Activated T-helper 2 cell treated with anti-CD3 and anti-CD28 coated beads, Interferon-gamma antibody, Interleukin-2, Interleukin-4, amounts not matched to agents 10 μg/mL and 5 μg/mL and 100 μg/mL, durations not matched to agents 14 hours and 24 hours and 36 hours (primary cell): ENCODE results near the gene ACTR3. TPM values are rescaled to one million over a fixed set of nuclear protein-coding genes. Genes with fewer than 3 reads are reported as not detected.

Source experiments
- DNase-seq: peaks from one replicate; pipeline ENCODE4 v3.0.0; 2021; ENCODE audit warnings: low spot score
- H3K27ac Mint-ChIP-seq: one replicate; pipeline ENCODE4 v1.8.0; 2021; ENCODE audit warnings: mixed read lengths
- H3K27me3 Mint-ChIP-seq: one replicate; pipeline ENCODE4 v1.8.0; 2021; ENCODE audit warnings: low read depth, mixed read lengths
- H3K36me3 Mint-ChIP-seq: one replicate; pipeline ENCODE4 v1.8.0; 2021; ENCODE audit warnings: low read depth, mixed read lengths
- H3K4me1 Mint-ChIP-seq: one replicate; pipeline ENCODE4 v1.8.0; 2021; ENCODE audit warnings: low read depth, mixed read lengths
- H3K4me3 Mint-ChIP-seq: one replicate; pipeline ENCODE4 v1.8.0; 2021; ENCODE audit warnings: low read depth, mild to moderate bottlenecking, moderate library complexity, mixed read lengths
- H3K9me3 Mint-ChIP-seq: one replicate; pipeline ENCODE4 v1.8.0; 2021; ENCODE audit warnings: mixed read lengths
- intact Hi-C: fragments of 100-400 bp; cut with micrococcal nuclease; formaldehyde crosslinking; loops from one replicate; pipeline ENCODE4 v1.15.1; 2023
- total RNA-seq: library from RNA; stranded (reverse); gene quantifications from 2 replicates; pipeline ENCODE4 v1.2.3, GENCODE V29; 2022

Gene ACTR3
- total RNA-seq, 1 donor from 2014 or later = 530 TPM

GRCh38 chr2:113978524-113979190, 88.8 kb downstream of the ACTR3 start:
- intact Hi-C loops = loop anchor here (10.0 kb wide), 1 partner anchor 224 kb away; the partner anchor contains the start of gene SLC35F5
- Mint-ChIP-seq H3K27me3 (no peaks in the 10 kb centered on the region), H3K4me1 (peaks cover 7% of the 10 kb centered on the region), H3K36me3 (peaks cover 22% of the 10 kb centered on the region), H3K4me3 (no peak overlapping the region), H3K9me3 (peaks cover 3% of the 10 kb centered on the region), H3K27ac (no peak overlapping the region)
- DNase-seq = no peak

- Mint-ChIP-seq H3K4me1 (peaks cover 7% of the 10 kb centered on the region), H3K36me3 (peaks cover 22% of the 10 kb centered on the region), H3K27ac (no peak overlapping the region), H3K9me3 (peaks cover 3% of the 10 kb centered on the region), H3K4me3 (no peak overlapping the region), H3K27me3 (no peaks in the 10 kb centered on the region)
- intact Hi-C loops = loop anchor here (10.0 kb wide), 1 partner anchor 225 kb away; the partner anchor contains the start of gene SLC35F5
- peak; percentile 53 for DNase-seq
Measured at GRCh38 chr2:113979191-113980128, 89.6 kb downstream of the ACTR3 start.

DNA sequence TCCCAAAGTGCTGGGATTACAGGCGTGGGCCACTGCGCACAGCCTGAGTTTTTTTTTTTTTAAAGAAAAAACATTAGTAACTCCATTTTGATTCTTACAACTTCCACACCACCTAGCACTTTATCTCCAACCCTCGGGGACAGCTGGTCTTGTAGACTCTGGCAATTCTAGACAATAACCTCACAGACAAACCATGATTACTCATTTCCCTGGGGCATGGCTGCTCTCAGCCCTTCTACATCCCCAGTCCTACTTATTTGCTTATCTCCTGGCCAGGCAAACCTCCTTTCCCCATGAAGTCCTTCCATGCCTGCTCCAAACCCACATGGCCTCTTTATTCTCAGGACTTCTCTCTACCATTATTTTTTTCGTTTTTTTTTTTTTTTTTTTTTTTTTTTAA, 91.1 kb downstream of the ACTR3 start:
- Mint-ChIP-seq H3K27ac (no peak overlapping the region), H3K4me1 (peaks cover 7% of the 10 kb centered on the region), H3K9me3 (peaks cover 3% of the 10 kb centered on the region), H3K4me3 (no peak overlapping the region), H3K27me3 (no peaks in the 10 kb centered on the region), H3K36me3 (peaks cover 10% of the 10 kb centered on the region)
- DNase-seq = no peak
- intact Hi-C loops = no loop called here

GRCh38 chr2:113981404-113982134, 91.7 kb downstream of the ACTR3 start:
- intact Hi-C loops = no loop called here
- Mint-ChIP-seq H3K4me3 (no peak overlapping the region), H3K36me3 (peaks cover 10% of the 10 kb centered on the region), H3K9me3 (peaks cover 3% of the 10 kb centered on the region), H3K27ac (no peak overlapping the region), H3K4me1 (peaks cover 4% of the 10 kb centered on the region), H3K27me3 (no peaks in the 10 kb centered on the region)
- no peak for DNase-seq

- H3K4me3 Mint-ChIP-seq = no peak overlapping the region
- H3K9me3 Mint-ChIP-seq = no peaks in the 10 kb centered on the region
- peaks cover 3% of the 10 kb centered on the region for H3K36me3 Mint-ChIP-seq
- peaks cover 2% of the 10 kb centered on the region for H3K4me1 Mint-ChIP-seq
- no peak for DNase-seq
- no peaks in the 10 kb centered on the region for H3K27me3 Mint-ChIP-seq
- H3K27ac Mint-ChIP-seq = no peak overlapping the region
- intact Hi-C loops = no loop called here
Measured at GRCh38 chr2:113985554-113986397, 95.9 kb downstream of the ACTR3 start.

- intact Hi-C loops = no loop called here
- H3K27ac Mint-ChIP-seq = no peak overlapping the region
- no peaks in the 10 kb centered on the region for H3K9me3 Mint-ChIP-seq
- no peak for DNase-seq
- no peaks in the 10 kb centered on the region for H3K27me3 Mint-ChIP-seq
- no peaks in the 10 kb centered on the region for H3K4me1 Mint-ChIP-seq
- H3K36me3 Mint-ChIP-seq = no peaks in the 10 kb centered on the region
- H3K4me3 Mint-ChIP-seq = no peak overlapping the region
Measured at GRCh38 chr2:113986762-113987290, 96.9 kb downstream of the ACTR3 start.

DNA sequence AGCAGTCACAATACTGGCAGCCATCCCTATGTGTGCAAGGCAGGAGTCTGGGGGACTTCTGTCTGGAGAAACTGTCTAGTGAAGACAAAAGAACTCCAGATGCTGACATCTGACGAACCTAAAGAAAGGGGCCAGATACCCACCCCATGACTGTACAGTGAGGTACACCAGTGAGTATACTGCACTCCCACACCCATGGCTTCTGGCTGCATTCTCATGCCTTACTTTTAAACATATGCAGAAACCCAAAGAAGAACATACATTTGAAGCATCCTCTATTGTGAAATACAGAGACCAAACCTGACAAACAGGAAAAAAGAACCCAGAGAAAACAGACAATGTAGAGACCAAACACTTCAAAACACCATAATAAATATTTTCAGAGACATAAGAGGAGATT, 102.2 kb downstream of the ACTR3 start:
- no peak overlapping the region for H3K27ac Mint-ChIP-seq
- intact Hi-C loops = no loop called here
- no peaks in the 10 kb centered on the region for H3K27me3 Mint-ChIP-seq
- no peak for DNase-seq
- no peaks in the 10 kb centered on the region for H3K36me3 Mint-ChIP-seq
- H3K4me3 Mint-ChIP-seq = no peak overlapping the region
- no peaks in the 10 kb centered on the region for H3K9me3 Mint-ChIP-seq
- no peaks in the 10 kb centered on the region for H3K4me1 Mint-ChIP-seq

DNA sequence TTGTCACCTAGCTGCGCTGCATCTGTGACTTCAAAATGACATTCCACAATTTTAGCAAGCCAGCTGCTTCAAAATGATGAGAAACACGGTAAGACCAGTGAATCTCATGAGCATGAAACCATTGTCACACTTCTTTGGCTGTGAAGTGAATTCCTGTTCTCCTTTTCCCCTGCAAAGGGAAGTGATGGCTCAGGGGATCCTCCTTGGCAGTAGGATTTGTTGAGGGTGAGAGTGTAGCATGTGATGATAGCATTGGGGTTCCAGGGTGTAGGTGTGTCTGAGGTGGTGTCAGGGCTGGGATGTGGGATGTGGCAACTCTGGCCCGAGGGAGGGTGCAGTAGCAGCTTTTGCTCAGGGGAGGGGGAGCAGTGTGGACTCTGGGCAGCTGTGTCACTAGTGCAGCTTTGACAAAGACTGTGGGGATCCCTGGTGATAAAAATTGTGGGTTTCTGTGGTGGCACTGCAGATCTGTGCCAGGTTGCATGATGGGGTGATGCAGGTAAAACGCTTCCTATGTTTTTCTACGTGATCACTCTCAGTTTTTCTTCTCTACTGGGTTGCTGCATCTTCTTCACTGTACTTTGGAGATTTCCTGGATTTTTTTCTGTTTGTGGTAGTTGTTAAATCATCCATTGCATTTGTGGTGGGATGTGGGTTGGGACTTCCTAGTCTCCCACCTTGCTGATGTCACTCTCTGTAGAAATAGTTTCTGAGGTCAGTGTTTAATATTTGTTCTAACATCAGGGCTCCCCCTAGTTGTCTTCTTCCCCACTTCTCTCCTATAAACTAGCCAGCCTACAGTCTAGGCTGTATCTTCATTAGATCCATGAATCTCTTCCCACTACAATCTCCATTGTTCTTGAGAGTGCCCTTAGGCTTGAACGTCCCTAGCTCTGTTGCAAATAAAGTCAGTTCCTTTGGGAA, 107.0 kb downstream of the ACTR3 start:
- DNase-seq = no peak
- no peak overlapping the region for H3K4me3 Mint-ChIP-seq
- no peaks in the 10 kb centered on the region for H3K36me3 Mint-ChIP-seq
- H3K27me3 Mint-ChIP-seq = peaks cover 7% of the 10 kb centered on the region
- no peak overlapping the region for H3K27ac Mint-ChIP-seq
- H3K4me1 Mint-ChIP-seq = no peaks in the 10 kb centered on the region
- intact Hi-C loops = no loop called here
- H3K9me3 Mint-ChIP-seq = no peaks in the 10 kb centered on the region

DNA sequence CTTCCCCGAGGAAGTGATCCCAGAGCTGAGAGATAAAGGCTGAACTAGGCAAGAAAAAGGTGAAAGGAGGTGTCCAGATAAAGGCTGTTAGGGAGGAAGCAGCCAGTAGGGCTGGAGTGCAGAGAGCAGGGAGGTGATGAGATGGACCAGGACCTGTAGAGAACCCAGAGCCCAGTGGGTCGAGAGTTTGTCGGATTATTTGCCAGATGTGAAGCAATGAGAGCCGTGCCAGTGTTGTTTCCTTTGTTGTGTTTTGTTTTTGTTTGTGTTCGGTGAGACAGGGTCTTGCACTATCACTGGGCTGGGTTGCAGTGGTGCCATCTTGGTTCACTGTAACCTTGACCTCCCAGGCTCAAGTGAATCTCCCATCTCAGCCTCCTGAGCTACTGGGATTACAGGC, 111.3 kb downstream of the ACTR3 start:
- no peak for DNase-seq
- H3K4me1 Mint-ChIP-seq = no peaks in the 10 kb centered on the region
- intact Hi-C loops = no loop called here
- no peaks in the 10 kb centered on the region for H3K36me3 Mint-ChIP-seq
- no peak overlapping the region for H3K27ac Mint-ChIP-seq
- H3K4me3 Mint-ChIP-seq = no peak overlapping the region
- H3K27me3 Mint-ChIP-seq = peaks cover 7% of the 10 kb centered on the region
- no peaks in the 10 kb centered on the region for H3K9me3 Mint-ChIP-seq

GRCh38 chr2:114001937-114002336, 112.0 kb downstream of the ACTR3 start:
- no peak overlapping the region for H3K27ac Mint-ChIP-seq
- no peaks in the 10 kb centered on the region for H3K4me1 Mint-ChIP-seq
- no peaks in the 10 kb centered on the region for H3K36me3 Mint-ChIP-seq
- H3K27me3 Mint-ChIP-seq = peaks cover 7% of the 10 kb centered on the region
- H3K9me3 Mint-ChIP-seq = no peaks in the 10 kb centered on the region
- intact Hi-C loops = no loop called here
- H3K4me3 Mint-ChIP-seq = no peak overlapping the region
- no peak for DNase-seq

- DNase-seq = no peak
- Mint-ChIP-seq H3K4me3 (no peak overlapping the region), H3K27me3 (no peaks in the 10 kb centered on the region), H3K4me1 (no peaks in the 10 kb centered on the region), H3K27ac (no peak overlapping the region), H3K36me3 (no peaks in the 10 kb centered on the region), H3K9me3 (no peaks in the 10 kb centered on the region)
- intact Hi-C loops = no loop called here
Measured at GRCh38 chr2:114005110-114005783, 115.4 kb downstream of the ACTR3 start.
